Smooth muscle cell (in vitro differentiated cells): ENCODE data around the gene PPP3CA. TPM values are rescaled to one million over a fixed set of nuclear protein-coding genes. Genes with fewer than 3 reads are reported as not detected.

Source experiments
- DNase-seq: peaks from one replicate; lab custom pipeline; 2025; ENCODE audit not compliant: unreplicated experiment; lab: John Stamatoyannopoulos, UW
- H2AFZ ChIP-seq: fragments of 200-600 bp; sonication (generic); 2 replicates; pipeline ENCODE4 v1.6.0; 2016; ENCODE audit warnings: antibody characterized with exemption, low read depth, mild to moderate bottlenecking
- H3F3A ChIP-seq: fragments of 200-600 bp; sonication (generic); 2 replicates; pipeline ENCODE4 v1.6.0; 2017; ENCODE audit warnings: antibody characterized with exemption, low read depth
- H3K27ac ChIP-seq: fragments of 200-600 bp; sonication (generic); 2 replicates; pipeline ENCODE4 v1.5.1; 2016; ENCODE audit warnings: low read depth, mild to moderate bottlenecking
- H3K27me3 ChIP-seq: fragments of 200-600 bp; sonication (generic); 2 replicates; pipeline ENCODE4 v1.6.1; 2016; ENCODE audit warnings: low read depth, mild to moderate bottlenecking
- H3K36me3 ChIP-seq: fragments of 200-600 bp; sonication (generic); 2 replicates; pipeline ENCODE4 v1.5.1; 2016; ENCODE audit warnings: low read depth
- H3K4me1 ChIP-seq: fragments of 200-600 bp; sonication (generic); 2 replicates; pipeline ENCODE4 v1.5.1; 2016; ENCODE audit warnings: low read depth
- H3K4me2 ChIP-seq: fragments of 200-600 bp; sonication (generic); 2 replicates; pipeline ENCODE4 v1.6.0; 2016; ENCODE audit warnings: mild to moderate bottlenecking
- H3K4me3 ChIP-seq: fragments of 200-600 bp; sonication (generic); 2 replicates; pipeline ENCODE4 v1.5.1; 2016; ENCODE audit warnings: mild to moderate bottlenecking
- H3K79me2 ChIP-seq: fragments of 200-600 bp; sonication (generic); 2 replicates; pipeline ENCODE4 v1.6.0; 2016; ENCODE audit warnings: low read depth, mild to moderate bottlenecking
- H3K9ac ChIP-seq: fragments of 200-600 bp; sonication (generic); 2 replicates; pipeline ENCODE4 v1.6.0; 2016; ENCODE audit warnings: low read depth
- H3K9me3 ChIP-seq: fragments of 200-600 bp; sonication (generic); replicated peaks from 2 replicates; pipeline ENCODE4 v1.5.1; 2016; ENCODE audit warnings: low read depth
- H4K20me1 ChIP-seq: fragments of 200-600 bp; sonication (generic); 2 replicates; pipeline ENCODE4 v1.6.0; 2016; ENCODE audit warnings: low read depth
- WGBS: methylation state at CpG from one replicate; pipeline ENCODE4 v1.1.7; 2016; ENCODE audit warnings: low lambda C conversion rate; 5-methylcytosine and 5-hydroxymethylcytosine counted together
- polyA plus RNA-seq: library from polyadenylated mRNA; unstranded; fragments of >200 nt; fragmentation: Nextera tagmentation; extraction: Ambion mirVana; gene quantifications from 2 replicates; pipeline ENCODE4 v1.2.1, GENCODE V29; 2016
- total RNA-seq: library from RNA; depleted of rRNA; stranded (reverse); fragments of >200 nt; gene quantifications from 2 replicates; pipeline ENCODE4 v1.2.3, GENCODE V29; 2014
- TF ChIP-seq, protein P1 (sequence below): fragments of 200-600 bp; sonication (generic); IDR thresholded peaks from 2 replicates; pipeline ENCODE4 v1.5.1; 2017; ENCODE audit warnings: borderline replicate concordance, mild to moderate bottlenecking, antibody characterized with exemption; ENCODE audit not compliant: insufficient read depth, poor library complexity, severe bottlenecking

The PPP3CA gene
- total and polyA plus RNA-seq, 2 experiments from 2014 or later = 16.2 to 96.1 TPM

- TF ChIP-seq, protein P1, sequence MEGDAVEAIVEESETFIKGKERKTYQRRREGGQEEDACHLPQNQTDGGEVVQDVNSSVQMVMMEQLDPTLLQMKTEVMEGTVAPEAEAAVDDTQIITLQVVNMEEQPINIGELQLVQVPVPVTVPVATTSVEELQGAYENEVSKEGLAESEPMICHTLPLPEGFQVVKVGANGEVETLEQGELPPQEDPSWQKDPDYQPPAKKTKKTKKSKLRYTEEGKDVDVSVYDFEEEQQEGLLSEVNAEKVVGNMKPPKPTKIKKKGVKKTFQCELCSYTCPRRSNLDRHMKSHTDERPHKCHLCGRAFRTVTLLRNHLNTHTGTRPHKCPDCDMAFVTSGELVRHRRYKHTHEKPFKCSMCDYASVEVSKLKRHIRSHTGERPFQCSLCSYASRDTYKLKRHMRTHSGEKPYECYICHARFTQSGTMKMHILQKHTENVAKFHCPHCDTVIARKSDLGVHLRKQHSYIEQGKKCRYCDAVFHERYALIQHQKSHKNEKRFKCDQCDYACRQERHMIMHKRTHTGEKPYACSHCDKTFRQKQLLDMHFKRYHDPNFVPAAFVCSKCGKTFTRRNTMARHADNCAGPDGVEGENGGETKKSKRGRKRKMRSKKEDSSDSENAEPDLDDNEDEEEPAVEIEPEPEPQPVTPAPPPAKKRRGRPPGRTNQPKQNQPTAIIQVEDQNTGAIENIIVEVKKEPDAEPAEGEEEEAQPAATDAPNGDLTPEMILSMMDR = no peak
- WGBS = 76% methylated on average over 2 of the region's 2 CpGs
Observed at GRCh38 chr4:101040776-101041175, 306.6 kb downstream of the PPP3CA start.

GRCh38 chr4:101039367-101039766 lies 308.0 kb downstream of the PPP3CA start:
- no peak overlapping the region for H3K9ac ChIP-seq
- no peak overlapping the region for H3K4me2 ChIP-seq
- no peak overlapping the region for H3K4me3 ChIP-seq
- H3K36me3 ChIP-seq = peaks cover 3% of the 10 kb centered on the region
- H4K20me1 ChIP-seq = no peaks in the 10 kb centered on the region
- H3K27ac ChIP-seq = no peak overlapping the region
- WGBS = 78% methylated on average over 5 of the region's 5 CpGs
- TF ChIP-seq, protein P1 = no peak
- no peak overlapping the region for H2AFZ ChIP-seq
- peaks cover 7% of the 10 kb centered on the region for H3K4me1 ChIP-seq
- no peaks in the 10 kb centered on the region for H3K79me2 ChIP-seq
- H3K27me3 ChIP-seq = no peaks in the 10 kb centered on the region
- no peaks in the 10 kb centered on the region for H3K9me3 ChIP-seq
- no peaks in the 10 kb centered on the region for H3F3A ChIP-seq
- DNase-seq = no peak

More at GRCh38 chr4:101040776-101041175, 306.6 kb downstream of the PPP3CA start:
- H3F3A ChIP-seq = no peaks in the 10 kb centered on the region
- H2AFZ ChIP-seq = no peak overlapping the region
- no peak overlapping the region for H3K4me3 ChIP-seq
- H3K79me2 ChIP-seq = no peaks in the 10 kb centered on the region
- DNase-seq = no peak
- H3K4me2 ChIP-seq = no peak overlapping the region
- no peaks in the 10 kb centered on the region for H3K9me3 ChIP-seq
- H4K20me1 ChIP-seq = no peaks in the 10 kb centered on the region
- no peak overlapping the region for H3K27ac ChIP-seq
- H3K36me3 ChIP-seq = peaks cover 3% of the 10 kb centered on the region
- no peak overlapping the region for H3K9ac ChIP-seq
- peaks cover 7% of the 10 kb centered on the region for H3K4me1 ChIP-seq
- no peaks in the 10 kb centered on the region for H3K27me3 ChIP-seq

DNA sequence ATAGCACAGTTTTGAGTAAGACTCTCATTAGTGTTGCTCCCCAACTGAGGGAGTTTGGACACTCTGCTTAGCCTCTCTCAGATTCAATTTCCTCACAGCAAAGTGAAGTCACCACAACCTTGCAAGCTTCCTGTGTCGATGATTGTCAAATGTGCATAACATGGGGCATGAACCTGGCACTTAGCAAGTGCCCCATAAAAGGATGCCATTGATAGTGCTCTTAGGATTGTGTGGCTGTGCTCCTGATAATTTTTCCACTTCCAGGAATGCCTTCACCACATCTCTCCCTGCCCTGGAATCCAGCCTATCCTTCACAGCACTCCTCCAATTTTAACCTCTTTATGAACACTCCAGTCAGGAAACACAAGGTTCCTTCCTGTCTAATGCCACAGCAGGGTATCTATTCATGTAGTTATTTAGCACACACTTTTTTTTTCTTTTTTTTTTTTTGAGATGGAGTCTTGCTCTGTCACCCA lies 309.4 kb downstream of the PPP3CA start:
- TF ChIP-seq, protein P1 = no peak
- no peak overlapping the region for H3K9ac ChIP-seq
- H3K4me3 ChIP-seq = no peak overlapping the region
- no peaks in the 10 kb centered on the region for H3K27me3 ChIP-seq
- no peaks in the 10 kb centered on the region for H3K9me3 ChIP-seq
- WGBS = 72% methylated on average over 1 of the region's 1 CpG
- no peaks in the 10 kb centered on the region for H3F3A ChIP-seq
- peak overlapping the region; percentile 43 for H3K27ac ChIP-seq
- H3K4me2 ChIP-seq = no peak overlapping the region
- H4K20me1 ChIP-seq = no peaks in the 10 kb centered on the region
- no peak for DNase-seq
- H2AFZ ChIP-seq = no peak overlapping the region
- H3K4me1 ChIP-seq = peaks cover 13% of the 10 kb centered on the region
- H3K36me3 ChIP-seq = peaks cover 3% of the 10 kb centered on the region
- H3K79me2 ChIP-seq = no peaks in the 10 kb centered on the region

- TF ChIP-seq, protein P1 = no peak
- WGBS = 76% methylated on average over 3 of the region's 3 CpGs
- Histone ChIP-seq H3K4me2 (no peak overlapping the region), H3K36me3 (peaks cover 3% of the 10 kb centered on the region), H4K20me1 (no peaks in the 10 kb centered on the region), H3K4me1 (peaks cover 20% of the 10 kb centered on the region), H3K9ac (no peak overlapping the region), H3K27ac (peak overlapping the region; percentile 43), H3K4me3 (no peak overlapping the region), H2AFZ (no peak overlapping the region), H3K9me3 (no peaks in the 10 kb centered on the region), H3K27me3 (no peaks in the 10 kb centered on the region), H3K79me2 (no peaks in the 10 kb centered on the region), H3F3A (no peaks in the 10 kb centered on the region)
- no peak for DNase-seq
Observed at GRCh38 chr4:101037249-101037648, 310.1 kb downstream of the PPP3CA start.
